HG03354 (cell line): Measurements from ENCODE around the gene BRME1.

Experiments used
- ATAC-seq: cut with Tn5 transposase; IDR thresholded peaks from one replicate; pipeline ENCODE4 v1.9.1; 2021; ENCODE audit warnings: mild to moderate bottlenecking; ENCODE audit not compliant: unreplicated experiment, poor library complexity, severe bottlenecking

Gene BRME1

DNA sequence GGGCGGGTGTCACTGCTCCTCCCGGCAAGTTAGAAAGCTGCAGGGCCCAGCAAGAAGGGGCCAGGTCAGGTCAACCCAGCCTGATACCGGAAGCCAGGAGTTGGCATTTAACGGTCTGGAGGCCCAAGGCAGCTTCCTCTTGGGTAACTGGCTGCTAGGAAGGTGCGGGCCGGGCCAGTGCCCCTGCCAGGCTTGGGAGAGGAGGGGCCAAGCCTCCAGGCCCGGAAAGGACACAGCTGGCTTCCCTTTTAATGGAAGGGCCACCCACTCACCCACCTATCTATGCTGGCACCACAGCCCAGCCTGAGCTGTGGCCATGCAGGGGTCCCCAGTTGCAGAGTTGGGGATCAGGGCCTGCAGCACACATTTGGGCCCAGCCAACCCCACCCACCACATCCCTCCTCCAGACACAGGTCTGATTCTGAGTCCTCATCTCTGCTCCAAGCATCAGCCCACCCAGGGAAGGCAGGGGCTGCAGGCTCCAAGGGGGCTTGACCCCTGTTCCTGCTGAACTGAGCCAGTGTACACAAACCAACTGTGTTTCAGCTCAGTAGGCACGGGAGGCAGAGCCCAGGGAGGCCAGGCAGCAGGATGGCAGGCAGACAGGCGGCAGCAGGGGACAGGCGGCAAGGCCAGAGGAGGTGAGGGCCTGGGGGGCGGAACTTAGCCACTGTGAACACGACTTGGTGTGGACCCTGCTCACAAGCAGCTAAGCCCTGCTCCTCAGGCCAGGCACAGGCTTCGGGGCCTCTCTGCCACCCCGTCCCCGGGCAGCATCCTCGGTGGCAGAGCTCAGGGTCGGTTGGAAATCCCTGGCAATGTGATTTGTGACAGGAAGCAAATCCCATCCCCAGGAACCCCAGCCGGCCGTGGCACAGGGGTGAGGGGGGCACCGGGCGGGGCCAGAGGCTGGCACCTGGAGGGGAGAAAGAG, 69.9 kb downstream of the BRME1 start:
- ATAC-seq = no peak

DNA sequence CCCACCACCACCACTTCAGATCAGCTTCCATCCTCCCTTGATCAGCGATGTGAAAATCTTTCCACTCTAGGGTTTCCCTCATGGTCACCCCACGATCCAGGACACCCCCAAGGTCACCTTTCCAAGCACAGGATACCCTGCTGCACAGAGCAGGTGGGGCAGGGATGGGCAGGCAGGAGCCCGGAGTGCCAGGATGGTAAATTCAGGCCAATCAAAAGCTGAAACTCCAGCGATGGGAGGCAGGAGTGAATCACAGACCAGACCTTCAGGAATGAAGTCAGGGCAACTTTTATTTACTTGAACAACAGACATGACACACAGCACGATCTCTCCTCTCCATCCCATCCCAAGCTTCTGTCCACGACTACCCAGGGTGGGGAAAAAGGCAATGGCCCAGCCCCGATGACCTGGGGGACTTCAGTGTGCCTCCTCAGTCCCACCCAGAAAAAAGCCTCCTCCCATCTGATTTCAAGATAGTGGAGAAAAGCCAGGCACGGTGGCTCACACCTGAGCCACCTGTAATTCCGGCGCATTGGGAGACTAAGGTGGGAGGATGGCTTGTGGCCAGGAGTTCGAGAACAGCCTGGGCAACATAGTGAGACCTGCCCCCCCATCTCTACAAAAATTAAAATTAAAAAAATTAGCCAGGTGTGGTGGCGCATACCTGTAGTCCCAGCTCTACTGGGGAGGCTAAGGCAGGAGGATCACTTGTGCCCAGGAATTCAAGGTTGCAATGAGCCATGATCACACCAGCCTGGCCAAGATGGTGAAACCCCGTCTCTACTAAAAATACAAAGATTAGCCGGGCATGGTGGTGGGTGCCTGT, 71.5 kb downstream of the BRME1 start:
- ATAC-seq = no peak

GRCh38 chr19:13833330-13834243, 72.3 kb downstream of the BRME1 start:
- ATAC-seq = peak; percentile 74
